OCI-LY1 (cell line): ENCODE results near the gene RNF224.

Experiments
- H2AFZ ChIP-seq: fragments of 200-600 bp; sonication (generic), shearing (Covaris generic); 2 replicates; pipeline ENCODE4 v1.6.0; 2014; ENCODE audit warnings: antibody characterized with exemption, mild to moderate bottlenecking, low read length
- H3F3A ChIP-seq: fragments of 200-600 bp; sonication (generic), shearing (Covaris generic); 2 replicates; pipeline ENCODE4 v1.6.0; 2014; ENCODE audit warnings: mild to moderate bottlenecking, antibody characterized with exemption, low read length, moderate library complexity; ENCODE audit not compliant: insufficient read depth
- H3K27ac ChIP-seq: fragments of 200-600 bp; sonication (generic); 2 replicates; pipeline ENCODE4 v1.5.1; 2014; ENCODE audit warnings: low read length, mixed run types, mild to moderate bottlenecking, low read depth; ENCODE audit not compliant: poor library complexity, severe bottlenecking
- H3K27me3 ChIP-seq: fragments of 200-600 bp; sonication (generic); 2 replicates; pipeline ENCODE4 v1.6.0; 2014; ENCODE audit warnings: antibody characterized with exemption, mild to moderate bottlenecking, low read length, moderate library complexity; ENCODE audit not compliant: insufficient read depth
- H3K36me3 ChIP-seq: fragments of 200-600 bp; sonication (generic); 2 replicates; pipeline ENCODE4 v1.6.1; 2014; ENCODE audit warnings: mild to moderate bottlenecking, antibody characterized with exemption, low read length, moderate library complexity, mixed read lengths; ENCODE audit not compliant: insufficient read depth
- H3K4me1 ChIP-seq: fragments of 200-600 bp; sonication (generic); 2 replicates; pipeline ENCODE4 v1.5.1; 2014; ENCODE audit warnings: mild to moderate bottlenecking, low read length, moderate library complexity; ENCODE audit not compliant: insufficient read depth, severe bottlenecking
- H3K4me2 ChIP-seq: fragments of 200-600 bp; sonication (generic), shearing (Covaris generic); 2 replicates; pipeline ENCODE4 v1.6.1; 2014; ENCODE audit warnings: low read length
- H3K4me3 ChIP-seq: fragments of 200-600 bp; sonication (generic); 2 replicates; pipeline ENCODE4 v1.5.1; 2014; ENCODE audit warnings: low read length, low read depth, mild to moderate bottlenecking, mixed read lengths; ENCODE audit not compliant: poor library complexity, severe bottlenecking
- H3K79me2 ChIP-seq: fragments of 200-600 bp; shearing (Covaris generic); 2 replicates; pipeline ENCODE4 v1.6.1; 2016; ENCODE audit warnings: mixed run types, low read length, mixed read lengths; ENCODE audit not compliant: insufficient read depth
- H3K9ac ChIP-seq: fragments of 200-600 bp; sonication (generic), shearing (Covaris generic); 2 replicates; pipeline ENCODE4 v1.6.1; 2014; ENCODE audit warnings: mild to moderate bottlenecking, low read length, mixed read lengths
- H3K9me2 ChIP-seq: fragments of 200-600 bp; sonication (generic), shearing (Covaris generic); 2 replicates; pipeline ENCODE4 v1.6.1; 2014; ENCODE audit warnings: low read depth, mild to moderate bottlenecking, low read length, mixed read lengths
- H3K9me3 ChIP-seq: fragments of 200-600 bp; shearing (Covaris generic); 2 replicates; pipeline ENCODE4 v1.6.1; 2014; ENCODE audit warnings: low read length, mixed read lengths
- H4K20me1 ChIP-seq: fragments of 200-600 bp; sonication (generic), shearing (Covaris generic); 2 replicates; pipeline ENCODE4 v1.6.0; 2016; ENCODE audit warnings: mild to moderate bottlenecking, low read length; ENCODE audit not compliant: insufficient read depth
- CTCF ChIP-seq: fragments of 200-600 bp; sonication (generic), shearing (Covaris generic); IDR thresholded peaks from 2 replicates; pipeline ENCODE4 v1.5.1; 2017; ENCODE audit warnings: mild to moderate bottlenecking, antibody characterized with exemption, low read length, moderate library complexity, mixed read lengths
- EZH2 ChIP-seq: fragments of 200-600 bp; sonication (generic), shearing (Covaris generic); IDR thresholded peaks from 2 replicates; pipeline ENCODE4 v1.8.0; 2017; ENCODE audit warnings: borderline replicate concordance, mixed run types, mild to moderate bottlenecking, antibody characterized with exemption, low read length, moderate library complexity, mixed read lengths

The RNF224 gene

GRCh38 chr9:137221506-137222111 lies 5.7 kb upstream of the RNF224 start:
- TF ChIP-seq CTCF = no peak
- no peak for TF ChIP-seq EZH2
- Histone ChIP-seq H3K27me3 (no peaks in the 10 kb centered on the region), H3K9ac (no peak overlapping the region), H3K4me1 (peaks cover 26% of the 10 kb centered on the region), H3K4me2 (peak overlapping the region; percentile 51; the same call in 1 of the 2 replicates), H4K20me1 (no peaks in the 10 kb centered on the region), H3K79me2 (no peaks in the 10 kb centered on the region), H2AFZ (no peak overlapping the region), H3K27ac (no peak overlapping the region), H3K9me2 (no peaks in the 10 kb centered on the region), H3K9me3 (no peaks in the 10 kb centered on the region), H3K4me3 (peak overlapping the region; percentile 47), H3K36me3 (peaks cover 6% of the 10 kb centered on the region; the same call in 1 of the 2 replicates), H3F3A (no peaks in the 10 kb centered on the region)

- Histone ChIP-seq H2AFZ (no peak within 1 kb of the TSS), H3K79me2 (no peaks in the 10 kb centered on the region), H3K36me3 (peaks cover 6% of the 10 kb centered on the region; the same call in 1 of the 2 replicates), H3K9me2 (no peaks in the 10 kb centered on the region), H3K4me1 (peaks cover 18% of the 10 kb centered on the region), H3F3A (no peaks in the 10 kb centered on the region), H3K4me3 (peak within 1 kb of the TSS; percentile 81), H3K9ac (peak within 1 kb of the TSS; percentile 54; the same call in 1 of the 2 replicates), H3K27me3 (no peaks in the 10 kb centered on the region), H3K27ac (no peak within 1 kb of the TSS), H4K20me1 (no peaks in the 10 kb centered on the region), H3K4me2 (peak within 1 kb of the TSS; percentile 73), H3K9me3 (no peaks in the 10 kb centered on the region)
- TF ChIP-seq CTCF (no peak), EZH2 (no peak)
Observed at GRCh38 chr9:137222190-137223077, 4.9 kb upstream of the RNF224 start, which contains the start of gene RNF208. Gene RNF208, minus strand, starts transcription at chr9:137222240. Its CDS starts 1,028 bp downstream, at chr9:137221212.

- peak overlapping the region; percentile 91 for H3K9ac ChIP-seq
- H4K20me1 ChIP-seq = no peaks in the 10 kb centered on the region
- TF ChIP-seq EZH2 (no peak), CTCF (no peak)
- no peak overlapping the region for H2AFZ ChIP-seq
- peaks cover 2% of the 10 kb centered on the region; the same call in 1 of the 2 replicates for H3K27me3 ChIP-seq
- no peaks in the 10 kb centered on the region for H3K9me3 ChIP-seq
- H3K4me3 ChIP-seq = peak overlapping the region; percentile 81
- H3K4me2 ChIP-seq = peak overlapping the region; percentile 84
- H3F3A ChIP-seq = no peaks in the 10 kb centered on the region
- no peak overlapping the region for H3K27ac ChIP-seq
- H3K9me2 ChIP-seq = no peaks in the 10 kb centered on the region
- no peaks in the 10 kb centered on the region for H3K79me2 ChIP-seq
- peaks cover 6% of the 10 kb centered on the region; the same call in 1 of the 2 replicates for H3K36me3 ChIP-seq
- peaks cover 17% of the 10 kb centered on the region for H3K4me1 ChIP-seq
Observed at GRCh38 chr9:137223078-137223970, 4.0 kb upstream of the RNF224 start.
